HK-2 (cell line): Measurements from ENCODE around the gene PCP2.

Source experiments
- DNase-seq: peaks from one replicate; pipeline ENCODE4 v3.0.0-alpha.2; 2018; ENCODE audit not compliant: unreplicated experiment

Gene PCP2

DNA sequence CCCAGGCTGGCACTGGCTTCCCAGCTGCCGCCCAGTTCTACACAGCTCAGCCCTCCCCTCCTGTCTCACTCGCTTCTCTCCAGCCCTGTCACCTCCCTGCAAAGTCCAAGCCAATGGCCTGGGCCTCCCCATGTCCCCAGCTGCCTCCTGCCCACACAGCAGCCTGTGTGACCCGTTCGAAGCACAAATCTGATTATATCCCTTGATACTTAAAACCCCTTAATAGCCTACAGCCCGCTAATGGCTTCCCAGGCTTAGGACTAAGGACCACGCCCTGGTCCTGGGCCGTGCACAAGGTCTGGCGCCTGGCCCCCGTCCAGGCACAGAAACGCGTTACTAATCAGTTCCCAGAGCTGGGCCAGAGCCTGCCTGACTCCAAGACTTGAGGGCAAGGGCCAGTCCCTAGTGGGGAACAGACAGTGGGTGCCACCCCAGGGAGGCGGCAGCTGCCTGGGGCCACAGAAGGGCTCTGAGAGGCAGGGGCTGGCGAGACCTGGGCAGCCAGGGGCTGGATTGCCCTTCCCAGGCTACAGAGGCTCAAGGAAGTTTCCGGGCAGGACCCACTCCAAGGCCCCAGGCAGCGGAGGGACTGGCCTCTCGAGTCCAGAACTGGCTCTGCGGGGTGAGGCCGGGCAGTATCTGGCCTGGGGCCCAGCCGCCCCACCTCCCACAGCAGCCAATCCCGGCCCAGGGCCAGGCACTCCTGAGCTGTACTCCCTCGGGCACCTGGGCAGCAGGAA, 14.6 kb downstream of the PCP2 start:
- DNase-seq: no peak

DNA sequence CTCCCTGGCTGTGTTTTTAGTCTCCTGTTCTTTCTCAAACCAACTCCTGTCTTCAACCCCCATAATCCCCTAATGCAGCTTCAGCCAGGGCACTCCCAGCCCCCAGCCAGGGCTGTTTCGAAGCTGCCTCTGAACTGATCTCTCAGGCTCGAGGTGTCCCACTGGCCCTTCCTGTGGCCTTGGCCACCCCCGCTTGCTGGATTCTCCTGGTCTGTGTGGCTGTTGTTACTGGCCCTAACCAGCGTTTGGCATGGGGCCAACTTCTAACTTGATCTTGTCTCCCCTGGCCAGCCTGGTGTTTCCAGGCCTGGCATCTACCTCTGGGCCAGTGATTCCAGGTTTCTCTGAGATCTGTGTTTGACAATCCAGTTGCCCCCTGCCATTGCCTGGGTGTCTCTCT, 15.2 kb downstream of the PCP2 start:
- DNase-seq: no peak

- DNase-seq: no peak
Observed at GRCh38 chr19:7617735-7618134, 15.8 kb downstream of the PCP2 start.

DNA sequence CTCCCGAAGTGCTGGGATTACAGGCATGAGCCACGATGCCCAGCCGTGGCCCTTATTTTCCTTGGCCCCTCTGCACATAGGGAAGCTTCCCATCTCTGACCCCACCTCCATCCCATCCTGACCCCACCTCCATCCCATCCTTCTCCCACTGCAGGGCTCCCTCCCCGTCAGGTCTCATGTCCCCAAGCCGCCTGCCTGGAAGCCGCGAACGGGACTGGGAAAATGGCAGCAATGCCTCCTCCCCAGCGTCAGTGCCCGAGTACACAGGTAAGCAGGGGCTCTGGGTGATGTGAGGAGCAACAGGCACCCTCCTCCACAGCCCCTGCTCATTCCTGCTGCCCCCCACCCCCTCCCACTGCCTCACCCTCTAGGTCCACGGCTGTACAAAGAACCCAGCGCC, 16.3 kb downstream of the PCP2 start:
- no peak for DNase-seq

- DNase-seq: no peak
Observed at GRCh38 chr19:7614859-7615741, 18.4 kb downstream of the PCP2 start.

GRCh38 chr19:7612282-7613274, 20.9 kb downstream of the PCP2 start:
- DNase-seq: no peak

DNA sequence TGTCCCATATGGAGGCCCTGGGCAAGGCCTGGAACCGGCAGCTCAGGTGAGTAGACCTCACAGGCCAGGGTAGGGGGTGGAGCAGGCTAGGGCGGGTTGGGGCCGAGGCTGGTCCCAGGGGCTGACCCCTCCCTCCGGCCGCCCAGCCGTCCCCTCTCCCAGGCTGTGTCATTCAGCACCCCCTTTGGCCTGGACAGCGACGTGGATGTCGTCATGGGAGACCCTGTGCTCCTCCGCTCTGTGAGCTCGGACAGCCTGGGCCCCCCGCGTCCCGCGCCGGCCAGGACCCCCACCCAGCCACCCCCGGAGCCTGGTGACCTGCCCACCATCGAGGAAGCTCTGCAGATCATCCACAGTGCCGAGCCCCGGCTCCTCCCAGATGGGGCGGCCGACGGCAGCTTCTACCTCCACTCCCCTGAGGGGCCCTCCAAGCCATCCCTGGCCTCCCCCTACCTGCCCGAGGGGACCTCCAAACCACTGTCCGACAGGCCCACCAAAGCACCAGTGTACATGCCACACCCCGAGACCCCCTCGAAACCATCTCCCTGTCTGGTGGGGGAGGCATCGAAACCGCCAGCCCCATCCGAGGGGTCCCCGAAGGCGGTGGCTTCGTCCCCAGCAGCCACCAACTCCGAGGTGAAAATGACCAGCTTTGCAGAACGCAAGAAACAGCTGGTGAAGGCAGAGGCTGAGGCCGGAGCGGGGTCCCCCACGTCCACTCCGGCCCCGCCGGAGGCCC, 21.8 kb downstream of the PCP2 start:
- no peak for DNase-seq

DNA sequence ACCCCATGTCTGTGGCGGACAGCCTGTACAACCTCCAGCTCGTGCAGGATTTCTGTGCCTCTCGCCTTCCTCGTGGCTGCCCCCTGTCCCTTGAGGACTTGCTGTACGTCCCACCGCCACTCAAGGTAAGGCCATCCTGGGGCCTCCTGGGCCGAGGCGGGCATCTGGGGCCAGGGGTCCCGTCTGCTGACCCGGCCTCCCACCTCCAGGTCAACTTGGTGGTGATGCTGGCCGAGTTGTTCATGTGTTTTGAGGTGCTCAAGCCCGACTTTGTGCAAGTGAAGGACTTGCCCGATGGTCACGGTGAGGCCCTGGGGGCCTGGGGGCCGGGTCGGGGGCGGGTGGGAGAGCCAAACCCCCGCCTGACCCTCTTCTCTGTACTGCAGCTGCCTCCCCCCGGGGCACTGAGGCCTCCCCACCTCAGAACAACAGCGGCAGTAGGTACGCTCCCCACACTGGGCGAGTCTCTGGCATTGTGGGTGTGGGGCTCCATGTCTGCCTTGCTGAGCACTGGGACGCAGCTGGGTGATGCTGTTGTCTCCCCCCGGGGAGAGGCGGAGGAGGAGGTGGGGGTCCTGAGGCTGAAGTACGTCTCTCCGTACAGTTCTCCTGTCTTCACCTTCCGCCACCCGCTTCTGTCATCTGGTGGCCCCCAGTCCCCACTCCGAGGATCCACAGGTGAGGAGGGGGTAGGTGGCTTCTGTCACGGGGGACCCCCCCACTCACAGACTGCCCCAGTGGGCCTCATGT, 22.9 kb downstream of the PCP2 start:
- no peak for DNase-seq

- DNase-seq: no peak
Observed at GRCh38 chr19:7607874-7608560, 25.5 kb downstream of the PCP2 start.

- DNase-seq: no peak
Observed at GRCh38 chr19:7607212-7607873, 26.2 kb downstream of the PCP2 start.

DNA sequence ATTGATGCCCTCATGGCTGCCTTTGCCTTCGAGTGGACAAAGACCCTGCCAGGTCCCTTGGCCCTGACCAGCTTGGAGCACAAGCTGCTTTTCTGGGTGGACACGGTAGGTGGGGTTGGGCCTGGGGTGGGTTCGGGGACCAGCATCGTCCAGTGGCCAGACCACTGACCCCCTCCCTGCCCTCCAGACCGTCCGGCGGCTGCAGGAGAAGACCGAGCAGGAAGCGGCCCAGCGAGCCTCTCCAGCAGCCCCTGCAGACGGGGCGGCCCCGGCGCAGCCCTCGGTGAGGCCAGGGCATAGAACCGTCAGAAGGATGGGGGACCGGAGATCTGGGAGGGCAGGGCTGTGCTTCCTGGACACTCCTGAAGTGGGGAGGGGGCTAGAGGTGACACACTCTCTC, 27.2 kb downstream of the PCP2 start:
- DNase-seq: no peak

DNA sequence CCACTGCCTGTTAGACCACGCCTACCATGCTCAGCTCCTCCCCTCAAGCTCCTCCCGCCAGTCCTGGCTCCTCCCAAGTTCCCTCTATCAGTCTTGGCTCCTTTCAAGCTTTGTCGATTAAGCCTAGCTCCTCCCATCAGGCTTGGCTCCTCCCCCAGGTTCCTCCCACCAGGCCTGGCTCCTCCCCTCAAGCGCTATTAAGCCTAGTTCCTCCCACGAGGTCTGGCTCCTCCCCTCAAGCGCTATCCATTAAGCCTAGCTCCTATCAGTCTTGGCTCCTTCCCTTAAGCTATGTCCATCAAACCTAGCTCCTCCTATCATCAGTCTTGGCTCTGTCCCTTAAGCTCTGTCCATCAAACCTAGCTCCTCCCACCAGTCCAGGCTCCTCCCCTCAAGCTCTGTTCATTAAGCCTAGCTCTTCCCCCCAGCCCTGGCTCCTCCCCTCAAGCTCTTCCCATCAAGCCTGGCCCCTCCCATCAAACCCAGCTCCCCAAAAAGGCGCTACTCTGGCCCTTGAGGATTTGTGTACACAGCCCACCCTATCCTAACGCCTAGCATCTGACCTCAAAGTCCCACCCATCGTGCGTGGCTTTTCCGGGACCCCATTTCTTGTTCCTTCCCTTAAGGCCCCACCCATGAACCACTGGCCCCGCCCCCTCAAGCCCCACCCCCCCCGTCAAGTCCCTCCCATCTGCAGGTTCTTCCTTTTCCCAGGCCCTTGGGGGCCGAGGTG, 27.9 kb downstream of the PCP2 start:
- DNase-seq: no peak

DNA sequence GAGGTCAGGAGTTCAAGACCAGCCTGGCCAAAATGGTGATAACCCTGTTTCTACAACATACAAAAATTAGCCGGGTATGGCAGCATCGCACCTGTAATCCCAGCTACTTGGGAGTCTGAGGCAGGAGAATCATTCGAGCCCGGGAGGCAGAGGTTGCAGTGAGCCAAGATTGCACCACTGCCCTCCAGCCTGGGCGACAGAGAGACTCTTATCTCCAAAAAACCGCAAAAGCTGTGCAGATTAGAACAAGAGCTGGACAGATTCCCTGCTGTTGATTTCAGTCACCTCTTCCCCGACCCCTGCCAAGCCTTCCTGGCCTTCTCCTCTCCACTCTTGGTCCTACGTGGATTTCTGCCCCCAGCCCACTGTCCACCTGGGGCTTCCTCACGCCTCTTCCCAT, 29.6 kb downstream of the PCP2 start:
- DNase-seq: no peak

DNA sequence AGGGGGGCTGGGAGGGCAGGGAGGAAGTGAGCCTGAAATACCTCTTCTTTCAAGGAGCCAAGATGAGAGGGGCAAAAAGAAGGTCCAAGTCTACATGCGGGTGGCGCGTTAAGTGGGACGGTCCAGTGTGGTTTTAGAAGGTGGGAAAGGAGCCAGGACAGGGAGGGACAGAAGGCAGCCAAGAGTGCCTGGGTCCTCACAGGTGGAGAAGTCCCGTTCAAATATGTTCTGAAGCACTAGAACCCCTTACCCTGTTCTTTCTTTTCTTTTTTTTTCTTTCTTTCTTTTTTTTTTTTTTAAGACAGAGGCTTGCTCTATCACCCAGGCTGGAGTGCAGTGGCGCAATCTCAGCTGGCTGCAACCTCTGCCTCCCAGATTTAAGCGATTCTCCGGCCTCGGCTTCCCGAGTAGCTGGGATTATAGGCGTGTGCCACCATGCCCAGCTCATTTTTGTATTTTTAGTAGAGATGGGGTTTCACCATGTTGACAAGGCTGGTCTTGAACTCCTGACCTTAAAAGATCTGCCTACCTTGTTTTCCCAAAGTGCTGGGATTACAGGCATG, 30.5 kb downstream of the PCP2 start:
- DNase-seq: no peak

GRCh38 chr19:7602240-7602934, 31.1 kb downstream of the PCP2 start:
- no peak for DNase-seq

DNA sequence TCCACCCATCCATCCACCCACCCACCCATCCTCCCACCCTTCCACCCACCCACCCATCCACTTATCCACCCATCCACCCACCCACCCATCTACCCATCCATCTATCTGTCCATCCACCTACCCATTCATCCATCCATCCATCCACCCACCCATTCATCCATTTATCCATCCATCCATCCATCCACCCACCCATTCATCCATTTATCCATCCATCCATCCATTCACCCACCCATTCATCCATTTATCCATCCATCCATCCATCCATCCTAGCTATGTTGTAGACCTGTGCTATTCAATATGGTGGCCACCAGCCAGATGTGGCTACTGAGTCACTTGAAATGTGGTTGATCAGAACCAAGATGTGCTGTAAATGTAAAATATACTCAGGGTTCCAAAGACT, 32.8 kb downstream of the PCP2 start:
- DNase-seq: no peak

GRCh38 chr19:7598180-7598579, 35.3 kb downstream of the PCP2 start:
- DNase-seq: no peak

GRCh38 chr19:7597689-7598088, 35.8 kb downstream of the PCP2 start:
- DNase-seq: no peak
